Measurements from ENCODE around the gene SLC6A9. TPM values are rescaled to one million over a fixed set of nuclear protein-coding genes. Genes with fewer than 3 reads are reported as not detected.

The SLC6A9 gene
- total RNA-seq, 1 experiment from 2014 or later: 30.1 TPM

DNA sequence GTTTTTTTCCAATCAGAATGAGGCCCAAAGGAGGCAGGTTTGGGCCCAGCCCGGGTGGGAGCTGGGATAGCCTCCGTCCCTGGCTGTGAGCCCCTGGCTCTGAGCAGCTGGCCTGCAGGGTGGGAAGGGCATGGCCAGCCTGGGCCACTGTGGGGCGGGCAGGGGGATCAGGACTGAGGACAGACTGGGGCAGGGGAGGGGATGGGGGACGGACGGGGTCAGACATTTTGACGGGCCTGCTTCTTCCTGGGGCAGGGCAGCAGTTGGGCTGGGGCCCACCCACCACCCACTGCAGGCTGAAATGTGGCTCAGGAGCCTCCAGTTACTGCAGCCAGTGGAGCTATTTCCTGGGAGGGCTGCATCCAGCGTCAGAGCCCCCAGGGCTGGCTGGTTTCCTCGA is 2.5 kb upstream of the SLC6A9 start:
- Histone ChIP-seq H3K9ac (ENCODE audit: extremely low read depth, insufficient read length, low read length) (no peak overlapping the region), H2AFZ (ENCODE audit: low read length) (no peak overlapping the region), H2BK120ac (ENCODE audit: low read depth, low read length, poor library complexity, severe bottlenecking) (no peak overlapping the region), H2BK5ac (ENCODE audit: insufficient read length, low read length) (no peak overlapping the region), H3K9me3 (ENCODE audit: control insufficient read depth, low read depth, low read length) (no peaks in the 10 kb centered on the region), H3K79me2 (ENCODE audit: insufficient read depth, low read length) (no peaks in the 10 kb centered on the region), H3T11ph (ENCODE audit: low read length) (no peak overlapping the region), H3K14ac (ENCODE audit: insufficient read depth, low read length) (no peak overlapping the region), H3K56ac (ENCODE audit: insufficient read length, low read depth, low read length) (no peak overlapping the region), H3K27ac (ENCODE audit: insufficient read length, low read depth, low read length) (no peak overlapping the region), H4K91ac (ENCODE audit: insufficient read length, low read depth, low read length) (no peak overlapping the region), H3K27me3 (ENCODE audit: insufficient read depth, low read length) (no peaks in the 10 kb centered on the region), H2BK15ac (ENCODE audit: low read depth, low read length) (no peak overlapping the region), H2BK20ac (ENCODE audit: low read depth, low read length, poor library complexity, severe bottlenecking) (no peak overlapping the region), H3K4me1 (ENCODE audit: insufficient read depth, low read length) (peaks cover 9% of the 10 kb centered on the region; the same call in 1 of the 2 replicates), H3K23ac (ENCODE audit: insufficient read length, low read depth, low read length) (no peak overlapping the region), H3K4me2 (ENCODE audit: insufficient read depth, insufficient read length, low read length) (no peak overlapping the region), H3K18ac (ENCODE audit: insufficient read length, low read depth, low read length) (no peak overlapping the region), H3K79me1 (ENCODE audit: insufficient read depth, low read depth, low read length, poor library complexity, severe bottlenecking) (no peaks in the 10 kb centered on the region), H4K20me1 (ENCODE audit: control insufficient read depth, insufficient read depth, insufficient read length) (no peaks in the 10 kb centered on the region), H2BK12ac (ENCODE audit: insufficient read length, low read depth, low read length) (no peak overlapping the region), H3K4ac (ENCODE audit: low read depth, low read length) (no peak overlapping the region), H4K8ac (replicated peaks; ENCODE audit: insufficient read length, low read depth, low read length) (no peak overlapping the region), H3K23me2 (ENCODE audit: insufficient read length, low read depth, low read length, poor library complexity, severe bottlenecking) (peaks cover 7% of the 10 kb centered on the region), H4K5ac (ENCODE audit: insufficient read length, low read depth, low read length) (no peak overlapping the region), H2AK5ac (ENCODE audit: insufficient read length, low read length) (no peak overlapping the region)
- Mint-ChIP-seq H3K27me3 (ENCODE audit: low read depth) (peaks cover 6% of the 10 kb centered on the region), H3K27ac (peak overlapping the region in 1 of 3 experiments; percentile 65; a peak in 1 of 7 replicates), H3K4me3 (no peak overlapping the region), H3K9me3 (no peaks in the 10 kb centered on the region), H3K36me3 (ENCODE audit: insufficient read depth in 1 of 3, low read depth in 3 of 3) (peaks cover 0 to 1% (median 1%) of the 10 kb centered on the region in 3 experiments; a peak in 3 of 7 replicates), H3K4me1 (peaks cover 37 to 39% of the 10 kb centered on the region in 2 experiments)
- WGBS (ENCODE audit: extremely low coverage, insufficient read length, low lambda C conversion rate): no CpG with 5 or more reads among the region's 8 CpGs
- TF ChIP-seq CTCF (conservative IDR thresholded peaks at IDR 0.05): no peak
- DNase-seq: peak; percentile 25

Measured in H9 (cell line).